OCI-LY3 (cell line): ENCODE measurements around the gene SULT2B1.

ENCODE experiments used
- H2AFZ ChIP-seq: fragments of 200-600, 300-600 bp; shearing (Covaris generic); 2 replicates; pipeline ENCODE4 v1.6.0; 2014; ENCODE audit warnings: antibody characterized with exemption, low read depth, low read length
- H3K27ac ChIP-seq: fragments of 200-600, 300-600 bp; sonication (generic); 2 replicates; pipeline ENCODE4 v1.5.1; 2014; ENCODE audit warnings: mild to moderate bottlenecking, low read length, moderate library complexity, mixed read lengths
- H3K27me3 ChIP-seq: fragments of 200-600, 300-600 bp; sonication (generic); 2 replicates; pipeline ENCODE4 v1.6.1; 2014; ENCODE audit warnings: low read depth, low read length, mixed read lengths
- H3K36me3 ChIP-seq: fragments of 200-600, 300-600 bp; sonication (generic); replicated peaks from 2 replicates; pipeline ENCODE3; 2014; ENCODE audit warnings: low read depth, low read length, mixed read lengths
- H3K4me1 ChIP-seq: fragments of 300-600, 200-600 bp; sonication (generic); 2 replicates; pipeline ENCODE4 v1.6.1; 2014; ENCODE audit warnings: low read length, mixed read lengths
- H3K4me2 ChIP-seq: fragments of 200-600, 300-600 bp; sonication (generic); 2 replicates; pipeline ENCODE4 v1.6.1; 2014; ENCODE audit warnings: low read length, mixed read lengths
- H3K4me3 ChIP-seq: fragments of 300-600, 200-600 bp; sonication (generic); 2 replicates; pipeline ENCODE4 v1.5.1; 2014; ENCODE audit warnings: antibody characterized with exemption, mild to moderate bottlenecking, low read length, moderate library complexity
- H3K79me2 ChIP-seq: fragments of 300-600, 200-600 bp; shearing (Covaris generic); 2 replicates; pipeline ENCODE4 v1.6.1; 2014; ENCODE audit warnings: mild to moderate bottlenecking, low read length, mixed read lengths
- H3K9ac ChIP-seq: fragments of 300-600, 200-600 bp; shearing (Covaris generic); 2 replicates; pipeline ENCODE4 v1.6.0; 2014; ENCODE audit warnings: mild to moderate bottlenecking, low read length, moderate library complexity
- H3K9me3 ChIP-seq: fragments of 200-600, 300-600 bp; shearing (Covaris generic); 2 replicates; pipeline ENCODE4 v1.6.1; 2014; ENCODE audit warnings: low read length, mixed read lengths; ENCODE audit not compliant: insufficient read depth
- H4K20me1 ChIP-seq: fragments of 200-600, 300-600 bp; sonication (generic); 2 replicates; pipeline ENCODE4 v1.6.1; 2016; ENCODE audit warnings: low read length, mixed read lengths; ENCODE audit not compliant: insufficient read depth
- CTCF ChIP-seq: fragments of 200-600, 300-600 bp; sonication (generic); IDR thresholded peaks from 2 replicates; pipeline ENCODE4 v1.5.1; 2014; ENCODE audit warnings: antibody characterized with exemption, low read length, low read depth
- EZH2phosphoT487 ChIP-seq: fragments of 200-600 bp; shearing (Covaris generic); IDR thresholded peaks from 2 replicates; pipeline ENCODE4 v1.6.1; 2018; ENCODE audit warnings: antibody characterized with exemption, mixed run types, low read depth

SULT2B1 gene

GRCh38 chr19:48578891-48579290, 26.9 kb downstream of the SULT2B1 start:
- H3K79me2 ChIP-seq = no peaks in the 10 kb centered on the region
- no peak overlapping the region for H3K4me3 ChIP-seq
- no peaks in the 10 kb centered on the region for H3K36me3 ChIP-seq
- H3K27me3 ChIP-seq = no peaks in the 10 kb centered on the region
- TF ChIP-seq CTCF (no peak), EZH2phosphoT487 (no peak)
- H4K20me1 ChIP-seq = no peaks in the 10 kb centered on the region
- no peak overlapping the region for H3K4me2 ChIP-seq
- no peak overlapping the region for H3K27ac ChIP-seq
- no peaks in the 10 kb centered on the region for H3K9me3 ChIP-seq
- H2AFZ ChIP-seq = no peak overlapping the region
- peaks cover 5% of the 10 kb centered on the region for H3K4me1 ChIP-seq
- H3K9ac ChIP-seq = no peak overlapping the region

- TF ChIP-seq EZH2phosphoT487 = no peak
- no peak for TF ChIP-seq CTCF
- Histone ChIP-seq H3K9me3 (no peaks in the 10 kb centered on the region), H3K27ac (no peak overlapping the region), H3K9ac (no peak overlapping the region), H3K79me2 (no peaks in the 10 kb centered on the region), H4K20me1 (no peaks in the 10 kb centered on the region), H3K4me1 (peaks cover 3% of the 10 kb centered on the region; the same call in 1 of the 2 replicates), H3K36me3 (no peaks in the 10 kb centered on the region), H3K27me3 (no peaks in the 10 kb centered on the region), H3K4me3 (no peak overlapping the region), H3K4me2 (no peak overlapping the region), H2AFZ (no peak overlapping the region)
Observed at GRCh38 chr19:48582168-48582567, 30.2 kb downstream of the SULT2B1 start.

GRCh38 chr19:48587387-48587786, 35.4 kb downstream of the SULT2B1 start:
- H3K4me1 ChIP-seq = peaks cover 8% of the 10 kb centered on the region; the same call in 1 of the 2 replicates

More at GRCh38 chr19:48587387-48587786, 35.4 kb downstream of the SULT2B1 start:
- Histone ChIP-seq H3K36me3 (no peaks in the 10 kb centered on the region), H2AFZ (no peak overlapping the region), H3K9me3 (no peaks in the 10 kb centered on the region), H3K4me3 (no peak overlapping the region), H3K4me2 (no peak overlapping the region), H3K79me2 (no peaks in the 10 kb centered on the region), H3K27me3 (no peaks in the 10 kb centered on the region), H3K9ac (no peak overlapping the region), H3K27ac (no peak overlapping the region), H4K20me1 (no peaks in the 10 kb centered on the region)
- TF ChIP-seq CTCF = no peak
- TF ChIP-seq EZH2phosphoT487 = no peak
